Upper lobe of right lung (tissue), 1 donor: ENCODE measurements around the gene HPDL. TPM values are rescaled to one million over a fixed set of nuclear protein-coding genes. Genes with fewer than 3 reads are reported as not detected.

Experiments
- ATAC-seq: fragments of 200-7000 bp; cut with Tn5 transposase; one replicate; pipeline ENCODE4 v1.9.1; 2020; ENCODE audit warnings: mild to moderate bottlenecking, moderate library complexity
- DNase-seq: peaks from one replicate; pipeline ENCODE4 v3.0.0-alpha.2; 2020
- H3K27ac ChIP-seq: fragments of 200-600 bp; one replicate; pipeline ENCODE4 v1.8.0; 2022
- H3K27me3 ChIP-seq: fragments of 200-600 bp; one replicate; pipeline ENCODE4 v1.8.0; 2022; ENCODE audit warnings: mild to moderate bottlenecking
- H3K36me3 ChIP-seq: fragments of 200-600 bp; one replicate; pipeline ENCODE4 v1.8.0; 2022
- H3K4me1 ChIP-seq: fragments of 200-600 bp; one replicate; pipeline ENCODE4 v1.8.0; 2022
- H3K4me3 ChIP-seq: fragments of 200-600 bp; one replicate; pipeline ENCODE4 v1.8.0; 2022; ENCODE audit warnings: mild to moderate bottlenecking
- H3K9me3 ChIP-seq: fragments of 200-600 bp; one replicate; pipeline ENCODE4 v1.8.0; 2022
- intact Hi-C: fragments of 100-400 bp; cut with DNase I; formaldehyde crosslinking; loops from one replicate; pipeline ENCODE4 v1.11.0; 2022
- total RNA-seq: library from RNA; stranded (reverse); fragmentation: NEBNext Ultra II Directional; extraction: Animal tissue kit (Norgen Biotek cat#: 25700); gene quantifications from one replicate; pipeline ENCODE4 v1.2.1, GENCODE V29; 2021
- TF ChIP-seq, protein P1 (sequence below): fragments of 200-600 bp; IDR thresholded peaks from one replicate; pipeline ENCODE4 v1.8.0; 2022; ENCODE audit warnings: antibody characterized with exemption
- donor health status: DM: no; HTN: yes; CAD: no; lungs with severe emphysema.

HPDL gene
- total RNA-seq, 1 donor from 2014 or later, result not detected

DNA sequence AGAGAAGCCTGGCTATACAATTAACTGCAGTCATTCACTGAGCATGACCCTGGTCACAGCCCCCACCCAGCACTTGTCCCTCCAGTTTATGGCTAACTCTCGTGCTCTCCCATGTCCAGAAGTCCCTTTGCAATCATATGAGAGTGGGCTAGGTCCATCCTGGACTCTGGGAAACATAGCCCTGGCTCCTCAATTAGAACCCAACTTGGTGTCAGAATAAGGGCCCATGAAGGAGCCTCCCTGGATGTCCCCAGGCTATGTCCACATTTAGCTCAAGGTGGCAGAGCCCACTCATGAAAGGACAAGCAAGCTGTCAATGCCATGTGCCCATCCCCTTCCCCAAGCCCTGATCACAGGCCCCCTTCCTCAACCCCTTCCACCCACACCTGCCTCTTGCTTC lies 27.4 kb upstream of the HPDL start:
- Histone ChIP-seq H3K4me3 (no peak overlapping the region), H3K9me3 (no peaks in the 10 kb centered on the region), H3K36me3 (no peaks in the 10 kb centered on the region), H3K4me1 (peaks cover 4% of the 10 kb centered on the region), H3K27ac (no peak overlapping the region), H3K27me3 (no peaks in the 10 kb centered on the region)
- intact Hi-C loops, result loop anchor here (5.0 kb wide), 1 partner anchor 282 kb away; no protein-coding TSS in a partner anchor
- TF ChIP-seq, protein P1, sequence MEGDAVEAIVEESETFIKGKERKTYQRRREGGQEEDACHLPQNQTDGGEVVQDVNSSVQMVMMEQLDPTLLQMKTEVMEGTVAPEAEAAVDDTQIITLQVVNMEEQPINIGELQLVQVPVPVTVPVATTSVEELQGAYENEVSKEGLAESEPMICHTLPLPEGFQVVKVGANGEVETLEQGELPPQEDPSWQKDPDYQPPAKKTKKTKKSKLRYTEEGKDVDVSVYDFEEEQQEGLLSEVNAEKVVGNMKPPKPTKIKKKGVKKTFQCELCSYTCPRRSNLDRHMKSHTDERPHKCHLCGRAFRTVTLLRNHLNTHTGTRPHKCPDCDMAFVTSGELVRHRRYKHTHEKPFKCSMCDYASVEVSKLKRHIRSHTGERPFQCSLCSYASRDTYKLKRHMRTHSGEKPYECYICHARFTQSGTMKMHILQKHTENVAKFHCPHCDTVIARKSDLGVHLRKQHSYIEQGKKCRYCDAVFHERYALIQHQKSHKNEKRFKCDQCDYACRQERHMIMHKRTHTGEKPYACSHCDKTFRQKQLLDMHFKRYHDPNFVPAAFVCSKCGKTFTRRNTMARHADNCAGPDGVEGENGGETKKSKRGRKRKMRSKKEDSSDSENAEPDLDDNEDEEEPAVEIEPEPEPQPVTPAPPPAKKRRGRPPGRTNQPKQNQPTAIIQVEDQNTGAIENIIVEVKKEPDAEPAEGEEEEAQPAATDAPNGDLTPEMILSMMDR, result no peak
- ATAC-seq, result no peak
- no peak for DNase-seq

DNA sequence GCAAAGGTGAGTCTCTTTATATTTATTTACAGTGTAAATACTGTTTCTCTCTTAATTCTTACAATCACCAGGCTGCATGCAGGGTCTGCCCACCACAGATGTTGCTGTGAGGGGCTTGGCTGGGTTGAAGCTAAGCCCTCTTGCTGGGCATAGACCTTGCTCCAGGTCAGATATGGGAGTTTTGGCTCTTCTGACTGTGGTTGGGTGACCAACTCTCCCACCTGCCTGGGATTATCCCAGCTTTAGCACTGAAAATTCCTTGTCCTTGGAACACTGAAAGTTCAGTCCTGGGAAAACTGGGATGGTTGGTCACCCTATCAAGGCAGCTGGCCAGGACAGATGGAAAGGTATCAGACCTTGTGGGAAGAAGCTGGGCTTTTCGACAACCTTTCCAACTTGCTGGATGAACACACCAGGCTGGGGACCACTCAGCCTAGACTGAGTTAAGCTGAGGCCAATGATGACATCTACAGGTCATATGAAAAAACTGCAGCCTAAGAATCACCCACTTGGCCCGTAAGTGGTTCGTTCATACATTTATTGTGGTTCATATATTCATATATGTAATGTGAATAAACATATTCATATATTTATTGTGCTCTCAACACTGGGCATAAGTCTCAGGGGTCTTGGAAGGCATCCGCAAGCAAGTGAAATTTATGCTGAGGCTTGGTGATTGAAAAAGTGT lies 26.6 kb upstream of the HPDL start:
- H3K4me1 ChIP-seq, result peaks cover 11% of the 10 kb centered on the region
- peak; percentile 16 for ATAC-seq
- H3K27ac ChIP-seq, result no peak overlapping the region
- DNase-seq, result no peak
- H3K36me3 ChIP-seq, result no peaks in the 10 kb centered on the region
- intact Hi-C loops, result loop anchor here (5.0 kb wide), 1 partner anchor 283 kb away; no protein-coding TSS in a partner anchor
- H3K4me3 ChIP-seq, result no peak overlapping the region
- H3K9me3 ChIP-seq, result no peaks in the 10 kb centered on the region
- TF ChIP-seq, protein P1, result peak; percentile 82
- H3K27me3 ChIP-seq, result no peaks in the 10 kb centered on the region

DNA sequence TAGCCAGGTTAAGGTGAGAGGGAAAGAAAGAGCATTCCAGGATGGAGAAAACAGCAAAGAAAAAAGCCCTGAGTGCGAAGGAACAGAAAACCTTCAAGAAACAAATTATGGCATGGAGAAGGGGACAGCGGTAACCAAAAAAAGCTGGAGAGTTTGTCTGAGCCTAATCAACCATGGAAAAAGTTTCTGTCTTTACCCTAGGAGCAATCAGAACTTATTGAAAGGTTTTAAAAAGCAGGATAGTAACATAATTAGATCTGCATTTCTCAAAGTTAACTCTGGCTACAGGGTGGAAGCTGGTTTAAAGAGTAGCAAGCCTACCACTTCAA lies 26.1 kb upstream of the HPDL start:
- H3K4me3 ChIP-seq, result no peak overlapping the region
- ATAC-seq (no peak), DNase-seq (no peak)
- H3K27me3 ChIP-seq, result no peaks in the 10 kb centered on the region
- intact Hi-C loops, result no loop called here
- H3K27ac ChIP-seq, result no peak overlapping the region
- TF ChIP-seq, protein P1, result no peak
- H3K4me1 ChIP-seq, result peaks cover 11% of the 10 kb centered on the region
- no peaks in the 10 kb centered on the region for H3K9me3 ChIP-seq
- H3K36me3 ChIP-seq, result no peaks in the 10 kb centered on the region

DNA sequence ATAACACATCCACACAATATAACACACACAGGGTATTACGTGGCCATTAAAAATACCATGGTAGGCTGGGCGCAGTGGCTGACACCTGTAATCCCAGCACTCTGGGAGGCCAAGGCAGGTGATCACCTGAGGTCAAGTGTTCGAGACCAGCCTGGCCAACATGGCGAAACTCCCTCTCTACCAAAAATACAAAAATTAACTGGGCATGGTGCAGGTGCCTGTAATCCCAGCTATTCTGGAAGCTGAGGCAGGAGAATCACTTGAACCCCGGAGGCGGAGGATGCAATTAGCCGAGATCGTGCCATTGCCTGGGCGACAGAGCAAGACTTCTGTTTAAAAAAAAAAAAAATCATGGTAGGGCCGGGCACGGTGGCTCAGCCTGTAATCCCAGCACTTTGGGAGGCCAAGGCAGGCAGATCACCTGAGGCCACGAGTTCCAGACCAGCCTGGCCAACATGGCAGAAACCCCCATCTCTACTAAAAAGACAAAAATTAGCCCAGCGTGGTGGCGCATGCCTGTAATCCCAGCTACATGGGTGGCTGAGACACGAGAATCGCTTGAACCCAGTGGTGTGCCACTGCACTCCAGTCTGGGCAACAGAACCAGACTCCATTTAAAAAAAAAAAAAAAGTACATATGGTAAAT lies 24.1 kb upstream of the HPDL start:
- no peaks in the 10 kb centered on the region for H3K9me3 ChIP-seq
- H3K27ac ChIP-seq, result peak overlapping the region; percentile 82
- TF ChIP-seq, protein P1, result no peak
- peaks cover 11% of the 10 kb centered on the region for H3K4me1 ChIP-seq
- no peaks in the 10 kb centered on the region for H3K27me3 ChIP-seq
- H3K36me3 ChIP-seq, result no peaks in the 10 kb centered on the region
- no peak for ATAC-seq
- peak overlapping the region; percentile 84 for H3K4me3 ChIP-seq
- intact Hi-C loops, result no loop called here
- no peak for DNase-seq

DNA sequence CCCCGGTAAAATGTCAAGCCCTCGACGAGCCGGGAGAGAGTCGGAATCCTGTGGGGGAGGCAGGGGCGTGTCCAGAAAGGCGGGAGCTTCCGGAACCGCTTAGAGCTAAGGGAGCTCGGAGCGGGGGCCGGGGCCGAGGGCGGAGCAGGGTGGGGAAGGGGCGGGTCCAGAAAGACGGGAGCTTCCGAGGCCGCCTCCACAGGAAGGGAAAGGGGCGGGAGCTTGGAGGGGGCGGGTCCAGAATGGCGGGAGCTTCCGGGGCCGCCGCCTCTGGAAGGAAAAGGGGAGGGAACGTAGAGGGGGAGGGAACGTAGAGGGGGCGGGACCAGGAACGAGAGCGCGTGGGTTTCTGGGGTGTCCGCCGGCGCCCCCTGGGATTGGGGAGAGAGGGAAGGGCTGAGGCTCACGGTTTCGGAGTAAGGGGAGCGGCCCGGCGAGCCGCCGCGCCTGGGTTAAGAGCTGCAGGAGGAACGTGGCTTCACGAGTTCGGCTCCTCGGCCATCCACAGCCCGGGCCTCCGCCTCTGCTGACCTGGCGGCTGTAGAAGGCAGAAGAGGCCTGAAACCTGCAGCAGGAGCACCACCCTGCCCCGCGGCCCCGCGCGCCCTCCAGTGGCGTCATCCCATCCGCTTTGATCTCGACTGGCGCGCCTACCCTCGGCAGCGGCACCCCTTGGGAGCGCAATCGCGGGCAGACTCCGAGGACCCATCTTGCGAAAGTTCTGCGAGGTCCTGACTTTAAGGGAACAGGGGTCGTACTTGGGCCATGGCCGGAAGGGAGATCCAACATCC lies 23.0 kb upstream of the HPDL start:
- DNase-seq (peak; percentile 100), ATAC-seq (peak; percentile 97)
- no peaks in the 10 kb centered on the region for H3K36me3 ChIP-seq
- H3K27me3 ChIP-seq, result no peaks in the 10 kb centered on the region
- peak overlapping the region; percentile 84 for H3K4me3 ChIP-seq
- TF ChIP-seq, protein P1, result peak; percentile 68
- intact Hi-C loops, result no loop called here
- H3K27ac ChIP-seq, result peak overlapping the region; percentile 92
- H3K9me3 ChIP-seq, result no peaks in the 10 kb centered on the region
- peaks cover 11% of the 10 kb centered on the region for H3K4me1 ChIP-seq
